Breast epithelium (tissue), 4 donors: ENCODE data around the gene HRH2. TPM values are rescaled to one million over a fixed set of nuclear protein-coding genes. Genes with fewer than 3 reads are reported as not detected.

ENCODE experiments used
- DNase-seq, 2 donors: peaks; one replicate each; pipeline ENCODE4 v3.0.0-alpha.2; 2019; ENCODE audit warnings: low spot score in 2 of 2
- H3K27ac ChIP-seq, 2 donors: fragments of 200-600 bp; sonication (generic) in 1 of 2; one replicate each; pipeline ENCODE4 v1.5.1; 2016 to 2019; ENCODE audit warnings: mild to moderate bottlenecking in 1 of 2
- H3K27me3 ChIP-seq, 2 donors: fragments of 200-600 bp; sonication (generic) in 1 of 2; one replicate each; pipeline versions ENCODE4 v1.5.1 to v1.6.0; 2017 to 2019; ENCODE audit warnings: control low read depth in 1 of 2, mild to moderate bottlenecking in 1 of 2
- H3K36me3 ChIP-seq: fragments of 200-600 bp; one replicate; pipeline ENCODE4 v1.5.1; 2019
- H3K4me1 ChIP-seq, 2 donors: fragments of 200-600 bp; sonication (generic); one replicate each; pipeline ENCODE4 v1.5.1; 2016 to 2019; ENCODE audit warnings: control low read depth in 1 of 2
- H3K4me3 ChIP-seq, 3 donors: fragments of 200-600 bp; sonication (generic); 1 replicate in 2 of 3; 2 replicates in 1 of 3; pipeline ENCODE4 v1.5.1; 2016 to 2019; ENCODE audit warnings: mild to moderate bottlenecking in 3 of 3, moderate library complexity in 2 of 3
- H3K9me3 ChIP-seq, 2 donors: fragments of 200-600 bp; sonication (generic) in 1 of 2; one replicate each; pipeline ENCODE4 v1.5.1; 2016 to 2019; ENCODE audit warnings: control low read depth in 1 of 2
- CTCF ChIP-seq, 3 donors: fragments of 450-650 bp; IDR thresholded peaks; one replicate each; pipeline ENCODE4 v1.5.1; 2016 to 2017; ENCODE audit warnings: antibody characterized with exemption in 3 of 3, mild to moderate bottlenecking in 3 of 3, moderate library complexity in 3 of 3
- POLR2A ChIP-seq: fragments of 450-650 bp; IDR thresholded peaks from one replicate; pipeline ENCODE4 v1.6.1; 2016; ENCODE audit warnings: antibody characterized with exemption, mild to moderate bottlenecking, moderate library complexity
- POLR2AphosphoS5 ChIP-seq, 3 donors: sonication (generic); formaldehyde crosslinking; IDR thresholded peaks; one replicate each; pipeline ENCODE4 v1.6.1; 2017; ENCODE audit warnings: antibody characterized with exemption in 3 of 3
- intact Hi-C: fragments of 100-400 bp; cut with DNase I; formaldehyde crosslinking; loops from one replicate; pipeline ENCODE4 v1.15.1; 2023; ENCODE audit warnings: low total_unique reads
- total RNA-seq, 3 donors: library from RNA; depleted of rRNA; stranded (reverse); fragments of >200 nt; gene quantifications; one replicate each; pipeline ENCODE4 v1.1.0, GENCODE V29; 2016

HRH2 gene
- total RNA-seq, 3 donors from 2014 or later = 0.73 to 5.0 (median 2.0) TPM

GRCh38 chr5:175728885-175729828 is 71.3 kb downstream of the HRH2 start:
- Histone ChIP-seq H3K27me3 (peaks cover 7 to 30% of the 10 kb centered on the region in 2 donors), H3K4me1 (no peaks in the 10 kb centered on the region), H3K9me3 (no peaks in the 10 kb centered on the region), H3K27ac (no peak overlapping the region), H3K36me3 (no peaks in the 10 kb centered on the region), H3K4me3 (no peak overlapping the region)
- no peak for DNase-seq
- intact Hi-C loops = no loop called here
- no peak for TF ChIP-seq POLR2AphosphoS5 (IDR thresholded peaks at IDR 0.05)
- no peak for TF ChIP-seq CTCF (IDR thresholded peaks at IDR 0.05)
- no peak for TF ChIP-seq POLR2A

DNA sequence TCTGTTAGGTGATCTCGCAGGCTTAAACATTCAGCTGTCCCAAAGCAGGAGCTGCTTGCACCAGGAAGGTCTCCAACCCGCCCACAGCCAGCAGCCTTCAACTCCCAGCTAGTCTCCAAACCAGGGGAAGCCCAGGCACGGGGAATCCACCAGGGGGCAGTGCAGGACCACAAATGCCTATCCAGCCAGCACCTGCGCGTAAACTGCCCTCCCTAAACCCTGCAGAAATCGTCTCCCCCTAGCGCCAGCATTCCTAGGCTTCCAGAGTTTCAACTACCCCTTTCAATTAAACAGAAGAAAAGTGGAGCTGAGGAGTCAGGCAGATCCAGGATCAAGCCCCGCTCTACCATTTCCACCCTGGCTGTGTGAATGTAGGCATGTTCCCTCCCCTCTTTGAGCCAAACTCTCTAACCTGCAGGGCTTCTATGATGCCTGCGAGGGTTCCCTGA is 72.0 kb downstream of the HRH2 start:
- H3K27me3 ChIP-seq = peaks cover 7 to 30% of the 10 kb centered on the region in 2 donors
- H3K4me3 ChIP-seq = no peak overlapping the region
- no peaks in the 10 kb centered on the region for H3K9me3 ChIP-seq
- H3K4me1 ChIP-seq = no peaks in the 10 kb centered on the region
- peak; percentile 89 to 94 for DNase-seq
- no peaks in the 10 kb centered on the region for H3K36me3 ChIP-seq
- H3K27ac ChIP-seq = no peak overlapping the region
- peak; percentile 68 to 97 (median 95) for TF ChIP-seq CTCF (IDR thresholded peaks at IDR 0.05)
- TF ChIP-seq POLR2AphosphoS5 (IDR thresholded peaks at IDR 0.05) = no peak
- intact Hi-C loops = no loop called here

- H3K9me3 ChIP-seq = no peaks in the 10 kb centered on the region
- no peak overlapping the region for H3K27ac ChIP-seq
- no peak for DNase-seq
- no peaks in the 10 kb centered on the region for H3K36me3 ChIP-seq
- TF ChIP-seq POLR2AphosphoS5 (IDR thresholded peaks at IDR 0.05) (no peak), POLR2A (no peak), CTCF (IDR thresholded peaks at IDR 0.05) (no peak)
- intact Hi-C loops = no loop called here
- no peaks in the 10 kb centered on the region for H3K4me1 ChIP-seq
- H3K4me3 ChIP-seq = no peak overlapping the region
- peaks cover 7 to 32% of the 10 kb centered on the region in 2 donors for H3K27me3 ChIP-seq
These were observed 73.3 kb downstream of the HRH2 start for GRCh38 chr5:175731172-175731571.

DNA sequence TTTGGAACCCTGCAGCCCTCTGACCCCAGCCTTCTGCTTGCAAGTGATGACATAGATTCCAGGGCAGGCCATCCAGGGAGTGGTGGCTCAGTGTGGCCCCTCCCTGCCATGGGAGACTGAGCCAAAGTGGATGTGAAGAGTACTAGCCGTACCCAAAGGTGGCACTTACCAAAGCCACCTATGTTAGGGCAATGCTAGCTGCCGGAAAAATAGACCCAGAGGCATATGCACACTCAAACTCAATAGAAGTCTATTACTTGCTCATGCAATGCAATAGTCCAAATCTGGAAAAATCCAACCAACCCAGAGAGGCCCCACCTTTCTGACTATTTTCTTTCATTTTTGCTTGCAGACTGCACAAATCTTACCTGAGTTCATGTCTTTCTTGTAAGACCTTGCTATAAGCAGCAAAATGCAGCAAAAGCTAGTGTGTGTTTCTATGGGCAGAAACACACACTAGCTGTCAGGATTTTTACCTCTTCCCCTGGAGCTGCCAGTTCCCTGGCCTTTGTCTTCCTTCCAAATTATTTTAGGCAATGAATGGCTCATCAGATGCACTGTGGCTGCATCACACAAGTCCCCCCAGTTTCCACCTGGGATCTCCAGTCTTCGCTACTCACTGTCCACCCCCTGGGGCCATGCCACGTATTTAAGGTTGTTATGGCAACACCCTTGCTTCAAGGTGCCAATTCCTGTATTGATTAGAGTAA is 74.0 kb downstream of the HRH2 start:
- intact Hi-C loops = no loop called here
- TF ChIP-seq CTCF (IDR thresholded peaks at IDR 0.05) = no peak
- no peak for TF ChIP-seq POLR2AphosphoS5 (IDR thresholded peaks at IDR 0.05)
- Histone ChIP-seq H3K36me3 (no peaks in the 10 kb centered on the region), H3K4me3 (no peak overlapping the region), H3K27me3 (peaks cover 7 to 40% of the 10 kb centered on the region in 2 donors), H3K4me1 (no peaks in the 10 kb centered on the region), H3K27ac (no peak overlapping the region), H3K9me3 (no peaks in the 10 kb centered on the region)
- DNase-seq = no peak

DNA sequence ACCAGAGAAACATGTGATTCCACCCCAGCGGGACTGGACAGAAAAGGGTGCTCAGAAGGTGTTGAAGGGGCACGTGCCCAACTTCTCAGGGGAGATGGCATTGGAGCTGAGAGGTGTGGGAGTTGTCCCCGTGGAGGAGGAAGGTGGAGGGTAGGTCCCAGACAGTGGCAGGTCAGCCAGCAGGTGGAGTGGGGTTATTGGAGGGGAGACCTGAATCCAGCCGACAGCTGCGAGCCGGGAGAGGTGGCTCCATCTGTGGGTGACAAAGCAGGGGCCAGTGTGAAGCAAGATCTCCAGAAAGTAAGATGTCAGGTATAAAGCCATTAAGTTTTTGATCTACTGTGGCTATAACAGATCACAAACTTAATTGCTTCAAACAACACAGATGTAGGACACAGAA is 75.1 kb downstream of the HRH2 start:
- H3K27ac ChIP-seq = no peak overlapping the region
- H3K9me3 ChIP-seq = no peaks in the 10 kb centered on the region
- no peaks in the 10 kb centered on the region for H3K36me3 ChIP-seq
- H3K4me1 ChIP-seq = no peaks in the 10 kb centered on the region
- intact Hi-C loops = no loop called here
- H3K27me3 ChIP-seq = peaks cover 7 to 34% of the 10 kb centered on the region in 2 donors
- no peak overlapping the region for H3K4me3 ChIP-seq
- TF ChIP-seq POLR2AphosphoS5 (IDR thresholded peaks at IDR 0.05) (no peak), CTCF (IDR thresholded peaks at IDR 0.05) (no peak)
- DNase-seq = no peak
